HG03378 (cell line): Measurements from ENCODE around the gene DEPDC7.
"Not testable (repeated sequence)": the region's sequence is repeated elsewhere in the genome, so short reads cannot be mapped to it uniquely, and the experiment has no call there.

ENCODE experiments used
- ATAC-seq: cut with Tn5 transposase; IDR thresholded peaks from one replicate; pipeline ENCODE4 v1.9.1; 2021; ENCODE audit warnings: mild to moderate bottlenecking, moderate library complexity; ENCODE audit not compliant: unreplicated experiment

The DEPDC7 gene

GRCh38 chr11:33021937-33022336 is 6.3 kb downstream of the DEPDC7 start:
- ATAC-seq = no peak

DNA sequence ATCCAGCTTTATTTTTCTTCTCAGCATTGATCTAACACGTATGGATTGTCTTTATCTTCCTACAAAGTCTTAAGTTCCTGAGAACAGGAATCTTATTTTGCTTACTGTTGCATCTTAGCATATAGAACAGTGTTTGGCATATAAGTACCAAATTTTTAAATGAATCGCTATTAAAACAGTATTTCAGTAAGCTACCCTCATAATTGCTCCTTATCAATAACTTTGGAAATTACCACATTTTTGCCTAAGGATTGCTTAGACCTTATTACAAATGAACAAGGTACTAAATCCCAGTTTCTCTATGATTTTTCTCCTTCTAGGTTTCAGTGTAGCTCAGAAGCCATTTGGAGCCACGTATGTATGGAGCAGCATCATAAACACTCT is 9.7 kb downstream of the DEPDC7 start:
- no peak for ATAC-seq

DNA sequence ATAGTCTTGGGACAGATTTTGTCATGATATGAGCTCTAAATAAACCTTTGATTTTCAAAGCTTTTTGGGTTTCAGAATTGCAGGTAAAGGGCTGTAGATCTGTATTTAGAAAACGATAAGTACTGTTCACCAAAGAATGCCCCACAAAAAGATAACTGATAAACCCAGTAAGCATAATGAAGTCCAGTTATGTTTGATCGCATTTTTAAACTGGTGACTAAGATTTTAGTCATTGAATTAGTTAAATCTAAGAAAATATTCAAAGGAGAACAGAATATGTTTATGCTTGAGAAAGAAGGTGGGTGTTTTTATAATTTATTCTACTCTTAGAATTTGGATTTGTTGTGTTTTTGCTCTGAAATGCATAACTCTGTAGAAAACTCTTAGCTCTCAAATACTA is 11.6 kb downstream of the DEPDC7 start:
- ATAC-seq = no peak

DNA sequence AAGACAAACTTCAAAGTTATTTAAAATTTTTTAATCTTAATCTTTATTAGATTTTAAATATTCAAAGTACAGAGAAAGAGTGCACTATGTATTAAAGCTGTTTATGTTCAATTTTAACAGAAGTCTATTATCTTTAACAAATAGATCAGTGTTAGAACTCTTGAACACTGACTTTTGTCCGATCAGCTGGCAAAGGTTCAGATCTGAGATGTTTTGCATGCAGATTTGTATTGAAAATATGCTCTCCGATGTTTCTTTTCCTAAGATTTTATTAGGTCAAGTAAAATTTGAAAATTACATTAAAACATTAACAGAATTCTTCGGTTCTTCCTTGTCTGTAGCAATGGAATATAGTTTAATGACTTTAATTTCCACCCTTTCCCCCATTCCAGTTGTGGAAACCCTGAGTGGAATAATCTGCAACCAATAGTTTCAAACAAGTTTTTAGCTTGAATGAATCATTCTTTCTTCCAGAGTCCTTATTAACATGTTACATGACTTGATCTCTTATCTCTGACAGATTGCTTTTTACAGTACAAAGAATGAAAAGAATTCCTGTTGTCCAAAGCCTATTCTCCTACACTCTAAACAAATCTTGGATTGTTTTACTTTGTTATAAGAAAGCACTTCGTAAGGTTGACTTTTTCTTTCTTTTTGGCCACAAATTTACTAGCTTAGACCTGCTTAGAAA is 12.3 kb downstream of the DEPDC7 start:
- no peak for ATAC-seq

- no peak for ATAC-seq
Measured at GRCh38 chr11:33028537-33028914, 12.8 kb downstream of the DEPDC7 start.

DNA sequence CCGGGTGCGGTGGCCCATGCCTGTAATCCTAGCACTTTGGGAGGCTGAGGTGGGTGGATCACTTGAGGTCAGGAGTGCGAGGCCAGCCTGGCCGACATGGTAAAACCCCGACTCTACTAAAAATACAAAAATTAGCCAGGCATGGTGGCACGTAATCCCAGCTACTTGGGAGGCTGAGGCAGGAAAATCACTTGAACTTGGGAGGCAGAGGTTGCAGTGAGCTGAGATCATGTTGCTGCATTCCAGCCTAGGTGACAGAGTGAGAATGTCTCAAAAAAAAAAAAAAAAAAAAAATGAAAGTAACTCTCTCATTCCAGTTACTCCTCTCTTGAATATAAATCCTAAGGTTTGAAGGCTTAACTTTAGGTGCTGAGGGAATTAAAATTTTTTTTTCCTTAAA is 13.5 kb downstream of the DEPDC7 start:
- not testable (repeated sequence) for ATAC-seq

DNA sequence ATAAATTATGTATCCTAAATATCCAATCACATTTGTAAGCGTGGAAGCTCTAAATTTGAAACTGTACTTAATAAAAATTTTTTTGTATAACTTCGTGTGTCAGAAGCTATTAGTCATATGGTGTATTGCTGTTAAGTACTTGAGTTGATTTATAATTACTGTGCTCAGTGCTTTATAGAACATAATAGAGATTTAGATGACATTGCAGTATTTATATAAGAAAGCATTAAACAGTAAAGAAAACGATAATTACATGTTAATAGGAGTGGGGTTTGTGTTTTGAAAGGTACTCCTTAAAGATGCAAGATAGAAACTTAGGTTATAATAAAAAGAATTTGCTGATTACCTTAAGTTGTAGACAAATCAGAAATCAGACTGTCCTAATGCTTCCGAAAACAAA is 17.8 kb downstream of the DEPDC7 start:
- no peak for ATAC-seq

DNA sequence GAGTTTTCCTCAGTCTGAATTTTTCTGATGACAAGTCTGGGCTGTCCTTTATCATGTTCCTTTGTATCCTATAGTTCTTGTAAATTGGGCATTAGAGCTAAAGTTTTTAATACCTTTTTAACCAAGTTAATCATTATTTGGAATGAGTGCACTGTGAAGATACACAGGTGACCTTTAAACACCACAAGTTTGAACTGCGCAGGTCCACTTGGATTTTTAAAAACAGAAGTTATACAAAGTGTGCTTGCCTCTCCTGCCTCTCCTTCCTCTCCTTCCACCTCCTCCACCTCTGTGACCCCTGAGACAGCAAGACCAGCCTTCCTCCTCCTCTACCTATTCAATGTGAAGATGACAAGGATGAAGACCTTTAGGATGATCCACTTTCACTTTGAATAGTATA is 19.3 kb downstream of the DEPDC7 start:
- no peak for ATAC-seq

DNA sequence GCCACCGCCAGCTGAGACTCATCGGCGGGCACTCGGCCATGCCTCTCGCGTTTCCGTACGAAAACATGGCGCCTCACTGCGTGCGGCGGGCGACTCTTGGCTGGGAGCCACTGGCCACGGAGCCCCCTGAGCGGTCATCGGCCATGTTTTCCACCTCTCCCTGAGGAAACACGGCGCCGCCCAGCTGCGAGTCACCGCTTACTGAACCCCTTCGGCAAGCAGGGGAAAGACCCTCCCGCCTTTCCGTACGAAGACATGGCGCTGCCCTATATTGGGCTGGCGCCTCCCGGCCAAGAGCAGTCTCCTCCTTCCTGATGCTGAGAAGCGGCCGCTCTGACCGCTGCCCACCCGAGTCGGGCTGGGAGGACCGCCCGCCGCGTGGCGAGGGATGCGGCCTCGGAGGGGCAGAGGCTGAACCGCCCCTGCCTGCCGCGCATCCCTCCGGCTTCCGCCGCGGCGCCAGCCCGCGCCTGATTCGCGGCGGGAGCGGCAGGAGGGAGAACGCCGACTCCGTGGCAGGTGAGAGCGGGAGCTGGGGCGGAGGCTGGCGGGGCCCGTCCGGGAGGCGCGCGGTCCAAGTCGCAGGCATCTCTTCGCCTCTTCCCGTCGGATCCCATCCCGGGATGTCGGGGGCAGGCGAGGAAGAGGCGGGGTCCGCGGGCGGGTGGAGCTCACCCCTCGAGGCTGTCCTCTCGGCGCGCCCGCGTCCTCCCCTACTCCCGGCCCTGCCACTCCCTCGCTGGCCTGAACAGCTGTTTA is 23.8 kb downstream of the DEPDC7 start, which contains the start of gene TCP11L1:
Gene TCP11L1, plus strand, starts transcription at position 299 of the 759 bp plus-strand sequence. CDS start 4,202 bp downstream, outside the sequence.
- peak; percentile 72 for ATAC-seq

DNA sequence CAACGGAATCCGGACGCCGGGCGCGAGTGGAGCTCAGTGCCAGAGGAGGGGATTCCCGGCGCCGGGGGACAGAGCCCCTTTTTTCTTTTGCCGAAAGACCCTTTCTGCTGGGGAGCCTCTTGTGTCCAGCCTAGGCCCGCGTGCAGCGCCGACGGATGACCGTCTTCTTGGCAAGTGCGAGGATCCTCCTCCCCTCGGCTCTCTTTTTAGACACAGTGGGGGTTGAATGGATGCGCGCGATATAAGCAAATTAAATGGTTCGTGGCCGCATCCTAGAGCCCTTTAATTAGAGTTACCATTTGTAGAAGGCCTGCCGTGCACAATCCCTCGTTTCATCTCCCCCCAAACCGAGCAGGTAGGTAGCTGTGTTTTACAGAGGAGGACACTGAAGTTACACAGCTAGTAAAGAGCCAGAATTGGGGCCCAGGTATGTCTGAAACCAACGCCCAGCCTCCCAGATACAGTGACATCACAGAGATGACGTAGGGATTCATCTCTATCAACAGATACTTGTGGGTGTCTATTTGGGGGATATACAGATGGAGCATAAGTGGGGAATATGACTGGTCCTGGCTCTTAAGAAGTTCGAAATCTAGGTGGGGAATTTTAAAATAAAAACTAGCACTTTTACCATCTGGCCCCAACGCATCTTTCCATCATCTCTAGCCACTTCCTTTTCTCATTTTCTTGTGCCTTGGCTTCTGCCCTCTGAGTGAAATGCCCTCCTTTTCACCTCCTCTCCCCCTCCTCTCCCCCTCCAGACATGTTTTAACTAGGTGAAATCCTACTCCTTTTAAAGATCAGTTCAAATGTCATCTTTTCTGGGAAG is 24.6 kb downstream of the DEPDC7 start:
- peak; percentile 26 for ATAC-seq

GRCh38 chr11:33040862-33041453 is 25.3 kb downstream of the DEPDC7 start:
- peak; percentile 25 for ATAC-seq

DNA sequence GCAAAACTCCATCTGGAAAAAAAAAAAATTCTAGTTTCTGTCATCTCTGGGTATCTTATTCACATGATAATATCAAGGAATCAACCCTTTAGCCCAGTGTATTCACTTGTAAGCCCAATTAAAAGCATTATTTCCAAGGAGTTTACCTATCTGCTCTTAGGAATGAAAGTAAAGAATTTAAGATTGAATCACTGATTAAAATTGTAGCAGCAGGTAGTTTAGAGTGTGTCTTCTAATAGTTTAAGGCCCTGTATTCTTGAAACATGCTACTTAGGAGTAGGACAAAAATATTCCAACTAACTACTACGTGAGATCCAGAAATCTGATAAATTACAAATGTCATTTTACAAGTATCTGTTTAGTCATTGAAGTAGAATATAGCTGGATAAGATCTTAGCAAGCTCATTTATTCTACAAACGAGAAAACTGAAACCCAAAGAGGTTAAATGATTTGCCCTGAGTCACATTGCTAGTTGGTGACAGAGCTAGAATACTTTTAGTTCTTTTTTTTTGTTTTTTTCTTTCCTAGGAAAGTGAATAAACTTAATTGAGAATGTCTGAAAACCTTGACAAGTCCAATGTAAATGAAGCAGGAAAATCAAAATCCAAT is 27.6 kb downstream of the DEPDC7 start:
- no peak for ATAC-seq

DNA sequence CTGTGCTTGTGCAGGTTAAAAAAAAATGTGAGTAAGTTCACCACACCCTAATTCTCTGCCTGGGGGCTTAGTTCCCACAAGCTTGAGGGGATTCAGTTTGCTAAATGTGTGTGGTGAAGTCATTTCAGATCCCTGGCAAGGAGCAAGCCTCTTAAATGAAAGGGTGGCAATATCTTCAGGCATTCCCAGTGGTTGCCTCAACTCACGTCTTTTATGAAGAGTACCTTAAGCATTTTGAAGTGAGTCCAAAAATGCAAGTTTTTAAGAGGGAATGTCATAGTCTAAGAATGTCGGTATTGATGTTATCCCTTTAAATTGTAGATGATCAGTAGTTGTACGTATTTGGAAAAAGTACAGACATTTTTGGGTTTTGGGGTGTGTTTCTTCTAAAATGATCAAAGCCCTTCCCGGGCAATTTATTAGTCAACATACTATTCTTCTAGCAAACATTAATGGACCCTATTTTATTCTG is 28.6 kb downstream of the DEPDC7 start:
- no peak for ATAC-seq

DNA sequence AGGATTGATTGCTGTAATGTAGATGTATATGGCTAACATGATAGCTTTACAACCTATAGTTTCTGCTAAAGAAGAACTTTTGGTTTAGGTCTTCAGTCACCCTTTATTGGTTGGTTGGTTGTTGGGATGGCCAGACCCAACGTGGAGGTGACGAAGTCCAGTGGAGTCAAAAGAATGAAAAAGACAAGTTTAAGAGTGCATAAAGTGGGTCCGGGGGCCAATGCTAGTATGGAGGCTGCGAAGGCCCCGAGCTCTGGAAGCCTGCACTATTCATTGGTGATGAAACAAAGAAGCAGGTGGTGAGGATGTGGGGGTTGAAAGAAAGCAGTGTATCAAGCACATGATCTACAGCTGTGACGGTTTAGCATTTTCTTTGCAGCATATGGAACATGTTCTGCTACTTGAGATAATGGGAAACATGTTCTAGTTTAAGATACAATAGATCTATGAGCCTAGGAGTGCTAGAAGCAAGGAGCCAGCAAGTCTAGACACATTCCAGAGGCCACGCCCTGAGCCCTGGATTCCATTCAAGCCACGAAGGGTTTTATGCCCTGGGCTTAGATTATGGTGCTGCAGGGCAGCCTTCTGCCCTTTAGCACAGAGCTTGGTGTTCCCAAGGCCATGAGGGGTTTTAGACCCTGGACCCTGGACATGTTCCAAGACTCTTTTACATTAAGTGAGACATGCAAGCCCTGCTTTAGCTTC is 30.0 kb downstream of the DEPDC7 start:
- no peak for ATAC-seq

GRCh38 chr11:33048701-33049100 is 33.0 kb downstream of the DEPDC7 start:
- not testable (repeated sequence) for ATAC-seq

DNA sequence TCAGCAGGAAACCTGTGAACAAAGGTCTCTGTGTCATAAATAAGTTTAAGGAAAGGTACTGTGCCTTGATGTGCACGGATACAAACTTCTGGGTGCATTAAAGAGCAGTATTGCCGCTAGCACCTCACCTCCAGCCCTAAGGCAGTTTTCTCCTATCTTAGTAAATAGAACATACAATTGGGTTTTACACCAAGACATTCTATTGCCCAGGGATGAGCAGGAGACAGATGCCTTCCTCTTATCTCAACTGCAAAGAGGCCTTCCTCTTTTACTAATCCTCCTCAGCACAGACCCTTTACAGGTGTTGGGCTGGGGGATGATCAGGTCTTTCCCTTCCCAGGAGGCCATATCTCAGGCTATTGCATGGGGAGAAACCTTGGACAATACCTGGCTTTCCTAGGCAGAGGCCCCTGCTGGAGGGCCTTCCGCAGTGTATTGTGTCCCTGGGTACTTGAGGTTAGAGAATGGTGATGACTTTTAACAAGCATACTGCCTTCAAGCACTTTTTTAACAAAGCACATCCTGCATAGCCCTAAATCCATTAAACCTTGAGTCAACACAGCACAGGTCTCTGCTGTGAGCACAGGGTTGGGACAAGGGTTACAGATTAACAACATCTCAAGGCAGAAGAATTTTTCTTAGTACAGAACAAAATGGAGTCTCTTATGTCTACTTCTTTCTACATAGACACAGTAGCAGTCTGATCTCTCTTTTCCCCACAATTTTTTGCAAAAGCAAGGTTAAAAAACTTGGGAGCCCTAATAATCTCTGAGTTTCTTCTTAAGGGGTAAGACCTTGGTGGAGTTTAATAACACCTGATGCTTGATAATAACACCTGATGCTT is 34.1 kb downstream of the DEPDC7 start:
- ATAC-seq = not testable (repeated sequence)

DNA sequence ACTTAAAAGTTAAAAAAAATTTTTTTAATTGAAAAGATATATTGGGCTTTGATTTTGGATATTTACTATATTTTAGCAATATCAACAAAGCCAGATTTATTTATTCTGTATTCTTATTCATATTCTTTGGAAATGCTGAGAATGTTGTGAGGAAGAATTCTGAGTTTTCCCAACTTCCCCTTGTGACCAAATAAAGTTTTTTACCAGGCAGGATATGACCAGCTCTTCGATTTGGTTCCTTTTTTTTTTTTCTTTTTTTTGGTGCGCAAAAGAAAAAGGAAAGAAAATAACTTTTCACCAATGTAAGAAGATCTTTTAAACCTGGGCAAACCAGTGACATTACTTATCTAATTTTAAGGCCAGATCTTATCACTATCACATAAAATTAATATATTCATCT is 36.6 kb downstream of the DEPDC7 start:
- no peak for ATAC-seq

DNA sequence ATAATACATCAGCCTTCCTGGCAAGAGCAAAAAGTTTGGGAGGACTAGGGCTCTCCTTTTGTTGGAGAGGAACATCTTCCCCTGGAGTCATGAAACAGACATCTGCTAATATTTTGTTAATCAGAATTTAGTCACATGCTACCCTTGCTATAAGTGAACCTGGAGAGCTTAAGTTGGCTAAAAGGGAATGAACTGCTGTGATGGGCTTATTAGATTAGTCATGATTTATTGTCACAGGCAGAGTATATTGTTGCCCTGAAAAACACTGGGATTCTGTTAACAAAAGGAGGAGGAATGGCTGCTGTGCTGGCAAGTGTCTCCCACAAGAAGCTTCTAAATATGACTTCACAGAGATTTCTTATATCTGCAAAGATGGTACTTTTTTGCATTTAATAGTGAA is 39.7 kb downstream of the DEPDC7 start:
- ATAC-seq = no peak

- ATAC-seq = no peak
Measured at GRCh38 chr11:33057284-33057683, 41.6 kb downstream of the DEPDC7 start.
